HG02870 (cell line): ENCODE measurements around the gene TXNRD2.

Source experiments
- ATAC-seq: cut with Tn5 transposase; IDR thresholded peaks from one replicate; pipeline ENCODE4 v1.9.1; 2021; ENCODE audit warnings: mild to moderate bottlenecking, moderate library complexity; ENCODE audit not compliant: unreplicated experiment

The TXNRD2 gene

DNA sequence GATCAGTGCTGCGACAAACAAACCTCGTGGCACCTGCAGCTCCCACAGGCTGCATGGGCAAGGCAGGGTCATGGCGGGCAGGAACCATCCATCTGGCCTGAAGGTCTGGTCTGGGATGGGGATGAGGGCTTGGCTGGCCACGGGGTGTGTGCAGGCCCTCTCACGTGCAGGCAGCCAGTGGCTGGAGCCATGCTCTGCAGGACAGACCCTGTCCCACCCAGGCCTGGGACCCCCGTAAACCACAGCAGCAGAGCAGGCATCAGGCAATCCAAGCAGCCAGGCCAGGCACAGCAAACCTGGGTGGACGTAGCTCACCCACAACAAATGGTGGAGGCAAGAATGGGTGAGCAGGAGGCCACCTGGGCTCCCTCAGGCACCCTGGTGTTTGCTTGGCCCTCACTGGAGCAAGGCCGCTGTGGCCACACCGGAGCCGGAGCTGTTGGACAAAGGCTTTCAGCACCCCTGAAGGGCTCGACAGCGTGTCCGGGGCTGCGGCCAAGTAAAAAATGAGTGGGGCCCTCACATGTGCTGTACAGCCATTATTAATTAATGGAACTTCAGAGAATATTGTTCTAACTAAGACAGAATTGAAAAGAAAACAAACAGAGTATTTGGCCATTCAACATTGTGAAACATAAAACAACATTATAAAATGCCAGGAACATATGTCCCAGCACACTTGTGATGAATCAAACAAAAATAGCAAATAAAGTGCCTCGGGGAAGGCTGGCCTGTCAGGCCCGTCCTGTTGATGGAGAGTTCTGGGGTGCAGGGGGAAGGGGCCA lies 63.0 kb downstream of the TXNRD2 start:
- no peak for ATAC-seq

DNA sequence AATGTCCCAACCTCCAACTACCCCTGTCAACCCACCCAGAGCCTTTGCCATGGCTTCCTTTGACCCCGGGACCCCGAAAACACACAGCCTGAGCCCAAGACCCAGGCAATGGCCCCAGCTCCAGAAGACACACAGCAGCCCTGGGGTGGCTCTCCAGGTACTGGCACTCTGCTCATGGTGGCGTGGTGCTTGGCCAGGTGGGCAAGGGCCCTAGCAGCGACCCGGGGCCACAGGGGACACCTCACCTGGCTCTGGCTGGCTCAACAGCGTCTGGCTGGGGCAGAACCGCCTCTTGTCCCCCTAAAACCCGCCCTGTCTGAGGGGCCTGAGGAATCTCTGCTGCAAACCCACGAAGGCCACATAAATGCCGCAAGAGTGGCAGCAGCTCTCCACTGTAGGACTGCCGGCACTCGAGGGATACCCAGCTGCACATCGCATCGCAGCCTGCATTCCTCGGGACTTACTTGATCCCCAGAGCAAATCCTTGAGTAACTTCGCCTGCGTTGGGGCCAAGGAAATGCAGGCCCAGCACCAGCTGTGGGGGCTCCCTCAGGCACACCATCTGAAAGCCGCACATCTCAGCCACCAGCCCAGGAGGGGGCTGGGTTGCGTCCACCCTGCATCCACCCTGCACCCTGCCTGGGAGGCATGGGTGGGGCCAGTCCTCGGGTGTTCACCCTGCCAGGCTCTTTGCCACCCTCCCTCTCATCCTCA lies 63.8 kb downstream of the TXNRD2 start:
- ATAC-seq = no peak

DNA sequence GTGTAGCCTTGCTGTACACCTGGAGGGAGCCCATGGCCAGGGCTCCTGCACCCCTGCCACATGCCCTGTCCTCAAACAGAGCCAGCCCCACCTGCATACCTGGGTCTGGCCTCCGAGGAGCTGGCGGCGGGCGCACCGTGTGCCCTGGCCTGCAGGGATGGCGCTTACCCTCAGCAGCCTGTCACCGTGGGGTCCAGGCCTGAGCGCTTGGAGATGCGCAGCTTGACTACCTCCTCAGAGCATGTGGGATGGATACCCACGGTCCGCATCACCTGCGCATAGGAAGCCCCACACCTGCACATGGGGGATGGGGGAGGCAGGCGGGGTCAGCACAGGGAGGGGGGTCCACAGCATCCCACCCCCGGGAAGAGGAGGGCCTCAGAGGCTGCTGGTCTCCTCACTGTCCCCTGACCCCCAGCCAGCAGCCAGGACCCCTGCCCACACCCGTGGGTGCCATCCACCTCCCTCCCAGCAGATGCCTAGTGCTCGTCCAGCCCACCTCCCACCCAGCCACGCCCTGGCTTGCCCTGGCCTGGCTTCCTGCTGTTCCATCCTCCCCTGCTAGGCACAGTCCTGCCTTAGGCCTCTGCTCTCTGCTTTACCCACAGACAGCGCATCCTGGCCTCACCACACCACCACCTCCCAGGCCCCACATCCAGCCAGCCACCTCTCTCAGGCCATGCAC lies 64.5 kb downstream of the TXNRD2 start:
- ATAC-seq = no peak

DNA sequence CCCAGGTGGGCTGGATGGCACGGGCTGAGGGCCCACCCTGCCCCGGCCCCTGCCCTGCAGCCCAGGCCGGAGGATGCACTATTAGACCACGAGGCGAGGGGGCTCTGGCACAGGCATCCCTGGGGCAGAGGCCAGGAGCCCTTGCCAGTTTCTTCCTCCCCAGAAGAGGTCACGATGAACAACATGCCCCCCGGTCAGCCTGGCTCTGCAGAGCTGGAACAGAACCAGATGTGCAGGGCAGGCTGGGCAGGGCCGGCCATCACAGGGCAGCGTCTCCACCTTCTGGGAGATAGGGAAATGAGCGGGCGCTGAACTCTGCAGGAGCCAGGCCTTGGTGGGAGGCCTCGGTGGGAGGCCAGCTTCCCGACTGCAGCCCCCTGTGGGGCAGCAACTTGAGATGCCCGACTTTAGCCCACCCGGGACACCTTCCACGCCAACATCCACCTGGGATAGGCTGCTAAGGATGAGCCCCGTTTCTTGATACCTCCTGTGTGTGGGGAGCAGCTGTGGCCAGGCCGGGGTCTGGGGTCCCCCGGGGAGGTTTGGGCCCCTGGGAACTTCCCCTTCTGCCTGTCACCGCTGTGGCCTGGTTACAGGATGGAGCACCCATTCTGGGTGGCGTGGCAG lies 65.2 kb downstream of the TXNRD2 start:
- ATAC-seq = no peak

DNA sequence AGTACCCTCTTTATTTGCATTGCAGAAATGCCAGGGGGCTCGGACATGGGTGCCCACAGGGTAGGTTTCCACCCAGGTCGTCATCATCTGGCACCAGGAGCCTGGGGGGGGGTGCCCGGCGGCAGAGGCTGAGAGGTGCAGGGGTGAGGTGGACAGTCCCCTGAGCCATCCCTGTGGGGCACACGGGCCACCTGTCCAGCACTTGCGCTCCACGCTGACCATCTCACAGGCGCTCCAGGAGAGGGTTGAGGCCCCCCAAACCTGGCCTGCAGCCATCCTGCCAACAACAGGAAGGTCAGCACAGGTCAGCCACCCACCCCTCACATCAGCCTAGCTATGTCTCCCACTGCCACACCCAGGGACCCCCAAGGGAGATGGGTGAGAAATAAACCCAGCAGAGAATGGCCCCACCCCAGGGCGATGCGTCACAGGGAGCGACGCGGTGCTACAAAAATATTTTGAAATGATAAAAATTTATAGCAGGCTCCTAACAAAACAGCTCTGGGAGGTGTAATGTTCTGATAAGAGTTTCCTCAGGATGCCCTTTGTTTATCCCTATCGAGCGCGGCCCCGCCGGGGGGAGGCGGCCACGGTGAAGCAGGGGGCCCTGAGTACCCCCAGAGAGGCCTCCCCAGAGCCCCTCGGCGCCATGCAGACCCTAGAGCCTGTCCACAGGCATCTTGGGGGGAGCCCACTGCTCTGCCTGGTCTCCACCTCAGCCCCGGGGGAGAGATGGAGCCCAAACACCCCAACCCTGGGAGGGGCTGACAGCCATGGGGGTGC lies 65.9 kb downstream of the TXNRD2 start:
- ATAC-seq = no peak

DNA sequence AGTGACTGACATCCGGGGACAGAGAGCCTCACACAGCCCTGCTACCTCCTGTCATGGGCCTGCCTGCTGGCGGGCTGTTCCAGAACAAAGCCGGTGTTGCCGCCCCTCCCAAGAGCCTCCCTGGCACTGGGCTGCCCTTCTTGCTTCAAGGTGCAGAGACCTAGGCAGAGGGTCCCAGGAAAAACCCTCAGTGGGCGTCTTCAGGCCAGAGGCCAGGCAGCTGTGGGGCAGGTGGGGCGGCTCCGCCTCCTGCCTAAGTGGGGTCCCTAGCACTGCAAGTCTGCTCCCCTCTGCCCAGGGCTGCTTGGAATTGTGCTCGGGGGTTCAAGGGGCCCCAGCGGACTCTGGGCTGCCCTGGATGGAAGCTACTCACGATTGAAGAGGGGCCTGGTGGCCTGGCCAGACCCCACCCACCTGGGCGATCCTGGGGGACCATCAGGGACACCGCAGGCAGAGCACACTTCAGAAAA lies 66.5 kb downstream of the TXNRD2 start:
- no peak for ATAC-seq

DNA sequence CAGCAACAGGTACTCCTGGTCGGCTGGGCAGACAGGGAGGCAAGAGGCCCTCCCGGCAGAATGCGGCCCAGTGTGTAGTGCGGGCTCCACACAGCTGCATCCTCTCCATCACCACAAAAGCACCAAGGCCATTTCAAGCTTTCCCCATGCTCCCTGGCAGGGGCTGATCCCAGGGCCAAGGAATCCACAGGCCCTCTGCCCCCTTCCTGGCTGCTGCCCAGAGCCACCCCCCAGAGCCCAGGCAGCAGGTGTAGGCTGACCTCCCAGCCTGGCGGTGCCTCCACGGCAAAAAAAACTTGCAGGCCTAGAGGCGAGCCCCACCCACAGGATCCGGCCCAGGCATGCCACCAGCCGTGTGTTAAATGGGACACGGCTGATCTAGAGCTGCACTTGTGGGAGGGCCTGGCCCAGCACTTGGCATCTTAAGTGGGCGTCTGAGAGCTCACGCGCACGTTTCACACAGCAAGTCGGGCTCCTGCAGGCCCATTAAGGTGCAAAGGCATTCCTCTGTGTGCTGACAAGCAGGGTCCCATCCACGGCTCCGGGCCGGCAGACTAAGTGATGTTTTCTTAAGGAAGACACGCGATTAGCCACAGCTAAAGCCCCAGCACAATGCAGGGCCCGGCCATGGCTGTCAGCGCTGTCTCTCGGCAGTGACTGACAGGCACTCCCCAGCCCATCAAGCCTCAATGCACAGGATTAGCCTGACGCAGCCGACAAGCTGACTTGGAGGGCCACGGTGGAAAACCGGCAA lies 67.1 kb downstream of the TXNRD2 start:
- ATAC-seq = no peak

DNA sequence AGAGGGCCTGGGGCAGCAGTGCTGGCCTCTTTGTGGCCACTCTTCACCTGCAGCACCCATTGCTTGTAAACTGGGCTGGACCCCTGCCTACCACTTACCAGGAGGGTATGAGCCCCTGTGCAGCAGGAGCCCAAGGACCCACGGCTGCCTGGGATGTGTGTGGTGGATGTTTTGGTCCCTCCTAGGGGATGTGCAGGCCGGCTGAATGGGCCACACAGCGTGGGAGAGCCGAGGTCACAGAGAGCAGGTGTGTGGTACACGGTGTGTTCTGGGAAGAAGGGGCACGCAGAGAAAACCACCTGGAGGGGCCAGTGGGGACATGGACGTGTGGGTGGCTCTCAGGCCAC lies 67.7 kb downstream of the TXNRD2 start:
- ATAC-seq = no peak

DNA sequence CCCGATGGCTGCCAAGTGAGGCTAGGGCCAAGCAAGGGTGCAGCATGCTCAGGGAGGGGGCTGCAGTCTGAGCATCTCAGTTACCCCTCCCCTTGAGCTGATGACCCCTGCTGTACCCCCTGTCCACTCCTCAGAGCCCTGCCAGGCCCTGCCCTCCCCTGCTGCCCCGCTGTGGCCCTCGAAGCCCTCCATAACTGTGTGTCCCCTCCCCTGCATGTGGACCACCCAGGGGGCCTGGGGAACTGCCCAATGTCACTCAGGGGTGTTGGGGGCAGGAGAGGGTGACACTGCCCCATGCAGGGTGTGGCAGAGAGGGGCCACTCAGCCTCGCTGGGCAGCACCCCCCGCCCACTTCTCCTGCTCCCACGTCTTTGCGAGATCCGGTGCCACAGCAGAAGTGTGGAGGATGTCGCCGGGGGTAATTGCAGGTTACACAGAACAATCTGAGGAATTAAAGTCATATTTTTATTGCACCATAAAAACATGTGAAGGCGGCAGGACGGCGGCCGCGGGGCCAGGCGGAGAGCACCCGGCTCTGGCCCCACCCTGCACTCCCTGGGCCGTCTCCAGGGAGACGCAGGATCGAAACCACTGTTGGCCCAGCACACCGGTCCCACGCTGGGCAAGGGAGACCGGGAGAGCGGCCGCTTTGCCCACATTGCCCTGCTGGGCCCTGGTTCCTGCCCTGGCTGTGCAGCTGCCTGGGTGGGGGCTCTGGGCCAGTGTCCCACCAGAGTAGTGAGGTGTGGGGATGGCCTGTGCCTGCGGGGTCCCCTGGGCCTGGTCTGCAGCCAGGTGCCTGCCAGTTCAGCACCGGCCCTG lies 68.3 kb downstream of the TXNRD2 start:
- no peak for ATAC-seq

DNA sequence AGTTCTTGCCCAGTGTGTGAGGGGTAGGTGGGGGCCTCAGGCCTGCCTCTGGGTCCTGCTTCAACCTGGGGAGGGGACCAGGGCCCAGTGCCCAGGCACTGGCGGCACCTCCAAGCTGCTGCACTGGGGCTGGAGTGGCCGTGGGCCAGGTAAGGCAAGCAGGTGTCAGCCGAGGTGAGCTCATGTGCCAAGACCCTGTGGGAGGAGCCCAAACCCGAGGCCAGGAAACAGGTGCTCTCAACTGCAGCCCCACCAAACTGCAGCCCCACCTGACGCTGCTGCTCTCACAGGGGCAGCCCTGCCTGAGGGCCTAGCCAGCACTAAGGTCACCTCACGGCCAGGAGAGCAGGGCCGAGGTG lies 68.9 kb downstream of the TXNRD2 start:
- no peak for ATAC-seq

DNA sequence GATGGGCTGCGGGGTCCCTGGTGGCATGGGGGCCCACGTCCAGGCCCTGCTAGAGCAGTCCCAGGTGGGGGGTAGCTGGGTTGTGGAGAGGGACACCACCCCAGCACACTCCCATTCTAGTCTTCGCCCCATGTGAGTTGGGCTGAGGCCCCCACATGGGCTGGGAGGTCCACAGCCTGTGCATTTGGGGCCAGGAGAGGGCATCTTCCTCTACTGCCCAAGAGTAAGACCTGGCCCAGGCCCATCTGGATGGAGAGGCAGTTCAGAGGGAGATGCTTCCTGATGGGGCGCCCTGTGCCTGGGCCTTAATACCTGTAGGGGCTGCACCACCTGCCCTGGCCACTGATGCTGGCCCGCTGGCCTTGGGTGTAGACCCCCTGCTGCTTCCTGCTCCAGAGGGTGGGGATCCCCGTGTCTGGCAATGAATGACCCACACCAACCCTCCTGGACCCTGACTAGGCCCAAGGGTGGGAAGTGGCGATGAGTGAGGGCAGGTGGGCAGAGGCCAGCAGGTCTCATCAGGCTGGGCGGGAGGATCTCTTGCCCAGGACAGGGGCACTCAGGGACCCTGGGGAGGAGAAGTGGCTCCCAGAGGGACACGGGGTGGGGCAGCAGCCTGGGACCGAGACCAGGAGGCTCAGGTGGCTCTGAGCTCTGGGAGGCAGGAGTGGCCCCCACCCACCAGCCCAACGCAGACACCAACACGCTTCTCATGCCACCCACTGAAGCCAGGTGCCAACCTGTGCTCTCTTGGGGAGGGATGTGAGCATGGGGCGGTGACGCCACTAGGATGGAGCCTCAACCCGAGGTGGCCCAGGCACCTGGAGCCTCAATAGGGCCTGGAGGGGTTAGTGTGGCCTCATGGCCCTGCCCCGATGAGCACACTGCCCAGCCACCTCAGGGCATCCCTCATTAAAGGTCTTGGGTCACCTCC lies 69.5 kb downstream of the TXNRD2 start:
- ATAC-seq = no peak

DNA sequence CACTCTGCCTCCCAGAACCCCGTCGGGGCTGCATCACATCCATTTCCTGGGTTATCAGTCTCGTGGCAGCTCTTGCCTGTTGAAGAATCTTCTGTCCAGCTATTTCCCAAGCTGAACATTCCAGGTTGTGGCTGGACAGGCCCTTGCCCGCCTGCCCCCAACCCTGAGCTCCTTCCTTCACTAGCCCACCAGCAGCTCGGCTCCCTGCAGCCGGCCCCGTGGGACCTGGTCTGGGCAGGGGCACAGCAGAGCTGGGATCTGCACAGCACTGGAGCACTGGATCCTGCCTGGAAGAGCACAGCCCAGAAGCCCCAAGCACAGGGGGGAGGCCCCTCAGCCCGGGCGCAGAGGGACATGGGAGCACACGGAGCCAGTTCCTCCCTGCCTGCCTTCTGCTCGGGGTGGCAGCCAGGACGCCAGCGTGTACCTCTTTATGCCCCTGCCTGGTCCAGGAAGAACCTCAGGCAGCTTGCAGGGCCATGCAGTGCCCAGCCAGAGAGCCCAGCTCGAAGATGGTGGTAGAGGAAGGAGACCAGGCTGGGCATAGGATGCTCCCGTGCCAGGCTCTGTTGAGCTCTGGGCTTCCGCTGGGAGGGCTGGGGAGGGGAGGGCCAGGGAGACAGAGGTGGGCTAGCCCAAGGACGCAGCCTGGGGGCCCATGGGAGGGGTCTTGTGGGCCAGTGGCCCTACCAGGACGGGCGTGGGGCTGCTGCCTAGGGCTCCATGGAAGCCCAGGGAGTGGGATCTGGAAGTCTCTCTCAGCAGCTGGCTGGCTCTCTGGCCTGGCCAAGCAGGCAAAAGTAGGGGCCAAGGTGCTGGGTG lies 70.4 kb downstream of the TXNRD2 start:
- no peak for ATAC-seq

DNA sequence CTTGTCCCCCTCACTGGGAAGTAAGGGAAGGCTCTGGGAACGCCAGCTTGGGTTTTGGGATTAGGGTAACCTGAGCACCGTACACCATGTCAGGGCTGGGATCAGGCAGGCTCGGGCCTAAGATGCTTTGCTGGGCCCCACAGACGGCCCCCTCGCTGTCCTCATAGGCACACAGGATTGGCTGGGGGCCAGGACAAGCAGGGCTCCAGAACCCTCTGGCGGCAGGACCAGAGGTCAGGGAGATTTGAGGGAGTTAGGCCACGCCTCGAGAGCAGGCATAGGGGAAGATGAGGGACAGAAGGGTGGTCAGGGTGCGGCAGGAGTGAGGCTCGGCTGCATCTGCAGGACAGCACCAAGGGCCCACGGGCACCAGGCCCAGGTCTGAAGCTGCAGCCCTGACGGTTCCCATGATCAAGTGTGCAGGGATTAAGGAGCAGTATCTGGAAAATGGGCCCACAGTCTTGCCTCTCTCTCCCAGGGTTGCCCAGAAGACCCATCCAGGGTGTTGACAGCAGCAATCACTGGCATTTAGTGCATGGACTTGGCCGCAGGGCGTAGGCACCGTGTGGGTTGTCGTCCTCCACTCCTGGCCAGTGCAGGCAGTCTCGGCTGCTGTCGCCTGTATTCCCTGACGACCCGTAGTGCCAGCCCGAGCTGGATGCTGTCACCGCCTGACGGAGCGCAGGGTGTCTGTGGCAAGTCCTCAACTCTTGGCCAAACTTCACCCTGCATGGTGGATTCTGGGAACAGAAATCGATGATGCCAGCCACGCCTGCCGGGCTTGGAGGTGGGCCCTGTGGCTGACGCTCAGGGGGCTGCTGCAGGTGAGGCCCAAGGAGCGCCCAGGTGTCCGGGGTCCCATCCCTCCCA lies 71.2 kb downstream of the TXNRD2 start:
- no peak for ATAC-seq

DNA sequence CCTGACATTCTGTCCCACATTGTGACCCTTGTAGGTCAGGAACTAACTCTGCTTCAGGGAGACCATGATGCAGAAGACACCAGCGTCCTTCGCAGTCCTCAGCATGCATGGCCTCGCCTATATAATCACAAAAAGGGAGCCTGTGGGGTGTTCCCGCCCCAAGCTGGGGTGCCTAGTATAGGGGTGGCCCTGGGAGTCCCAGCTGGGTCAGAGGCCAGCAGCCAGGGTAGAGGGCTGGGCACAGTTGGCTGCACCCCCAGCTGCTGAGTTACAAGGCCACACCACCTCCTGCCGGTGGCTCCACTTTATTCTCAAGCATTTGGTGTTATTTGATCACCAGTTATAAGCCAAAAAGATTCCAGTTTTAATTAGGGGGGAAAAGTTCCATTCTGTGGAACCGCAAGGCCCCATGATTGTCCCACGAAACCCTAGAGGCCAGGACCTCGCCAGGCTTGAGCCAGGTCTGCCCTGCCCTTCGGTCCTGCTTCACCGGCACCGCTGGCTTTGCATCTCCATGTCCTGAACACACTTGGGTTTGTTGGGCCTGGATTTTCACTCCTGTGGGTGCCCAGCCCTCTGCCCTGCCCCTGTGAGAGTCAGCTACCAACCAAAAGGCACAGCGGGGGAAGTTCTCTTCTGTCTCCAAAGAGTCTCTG lies 72.0 kb downstream of the TXNRD2 start:
- no peak for ATAC-seq

DNA sequence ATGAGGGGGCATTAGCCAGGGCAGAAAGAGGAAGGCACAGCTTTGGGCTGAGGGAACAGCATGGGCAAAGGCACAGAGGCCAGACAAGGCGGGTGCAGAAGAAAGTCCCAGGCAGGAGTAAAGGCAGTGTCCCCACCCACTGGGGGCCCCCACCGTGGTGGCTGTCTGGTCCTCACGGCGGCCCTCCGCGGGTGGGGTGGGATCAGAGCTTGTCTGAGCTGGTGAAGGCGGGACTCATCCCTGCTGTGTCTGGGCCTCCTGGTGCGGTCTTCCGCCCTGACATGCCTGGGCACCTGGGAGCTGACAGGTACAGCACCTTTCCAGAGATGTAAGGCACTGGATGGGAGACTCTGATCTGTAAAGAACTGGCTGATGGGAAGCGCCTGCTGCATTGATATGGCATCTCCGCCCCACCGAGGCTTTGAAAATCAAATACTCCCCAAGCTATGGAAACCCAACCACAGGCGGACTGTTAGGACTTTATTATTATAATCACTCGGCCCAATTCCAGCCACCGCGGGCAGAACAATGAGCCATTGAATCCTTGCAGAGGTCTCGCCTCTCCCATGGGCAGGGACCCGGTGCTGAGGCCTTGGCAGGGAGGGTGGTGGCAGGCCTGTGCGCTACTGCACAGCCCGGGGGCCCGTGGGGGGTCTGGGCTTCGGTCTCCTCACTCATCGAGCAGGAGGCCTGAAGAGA lies 72.7 kb downstream of the TXNRD2 start:
- ATAC-seq = no peak
